Common myeloid progenitor, CD34-positive (primary cell): ENCODE results near the gene TRIM73.
"Not testable (repeated sequence)": the region's sequence is repeated elsewhere in the genome, so short reads cannot be mapped to it uniquely, and the experiment has no call there.

Experiments used
- CTCF ChIA-PET: fragments of 350-600 bp; sonication (Branson Sonifier 250); formaldehyde crosslinking; loops from one replicate; lab custom pipeline; 2021; ENCODE audit warnings: antibody characterized with exemption; lab: Charles Lee
- POLR2A ChIA-PET: fragments of 350-600 bp; sonication (Branson Sonifier 250); formaldehyde crosslinking; loops from one replicate; lab custom pipeline; 2021; ENCODE audit warnings: antibody characterized with exemption; lab: Charles Lee
- DNase-seq, 3 donors: peaks; one replicate each; pipeline versions ENCODE4 v3.0.0 to v3.0.0-alpha.2; 2013
- H3K27ac ChIP-seq, 2 experiments: 1 replicate in 1 of 2; 2 replicates in 1 of 2; pipeline ENCODE4 v1.7.0; 2013; ENCODE audit warnings: inconsistent platforms in 2 of 2, low read length in 2 of 2, mild to moderate bottlenecking in 2 of 2, low read depth in 1 of 2, moderate library complexity in 1 of 2; ENCODE audit not compliant: severe bottlenecking in 2 of 2, insufficient read depth in 1 of 2, poor library complexity in 1 of 2
- H3K27me3 ChIP-seq, 5 experiments: replicated peaks in 2 of 5; 1 replicate in 3 of 5; 2 replicates in 2 of 5; pipeline versions ENCODE4 v1.6.1 to v1.7.0; 2013; ENCODE audit warnings: low read length in 4 of 5, mild to moderate bottlenecking in 2 of 5, moderate library complexity in 2 of 5, inconsistent platforms in 1 of 5; ENCODE audit not compliant: insufficient read depth in 5 of 5, control insufficient read depth in 4 of 5
- H3K36me3 ChIP-seq, 4 experiments: 1 replicate in 2 of 4; 2 replicates in 2 of 4; pipeline versions ENCODE4 v1.6.1 to v1.7.0; 2013; ENCODE audit warnings: low read length in 3 of 4, control low read depth in 1 of 4, mild to moderate bottlenecking in 1 of 4; ENCODE audit not compliant: control insufficient read depth in 4 of 4, insufficient read depth in 4 of 4
- H3K4me1 ChIP-seq, 4 experiments: 1 replicate in 3 of 4; 2 replicates in 1 of 4; pipeline versions ENCODE4 v1.6.1 to v1.7.1; 2013; ENCODE audit warnings: low read length in 3 of 4, mild to moderate bottlenecking in 3 of 4, control low read depth in 1 of 4, inconsistent platforms in 1 of 4, moderate library complexity in 1 of 4; ENCODE audit not compliant: control insufficient read depth in 4 of 4, insufficient read depth in 4 of 4; ENCODE audit errors: control extremely low read depth in 1 of 4
- H3K4me3 ChIP-seq, 7 experiments: 1 replicate in 4 of 7; 2 replicates in 3 of 7; pipeline versions ENCODE4 v1.5.1 to v1.7.0; 2013; ENCODE audit warnings: mild to moderate bottlenecking in 7 of 7, low read length in 6 of 7, moderate library complexity in 6 of 7, inconsistent platforms in 2 of 7, low read depth in 2 of 7, control low read depth in 1 of 7; ENCODE audit not compliant: insufficient read depth in 4 of 7, control insufficient read depth in 1 of 7; ENCODE audit errors: extremely low read depth in 1 of 7
- H3K9me3 ChIP-seq, 5 experiments: 1 replicate in 4 of 5; 2 replicates in 1 of 5; pipeline versions ENCODE4 v1.6.1 to v1.7.1; 2013; ENCODE audit warnings: low read length in 4 of 5, mild to moderate bottlenecking in 2 of 5, inconsistent platforms in 1 of 5, low read depth in 1 of 5, moderate library complexity in 1 of 5; ENCODE audit not compliant: control insufficient read depth in 4 of 5, insufficient read depth in 2 of 5; ENCODE audit errors: control extremely low read depth in 1 of 5
- WGBS: methylation state at CpG from one replicate; pipeline ENCODE4 v1.1.5; 2013; ENCODE audit not compliant: insufficient coverage; 5-methylcytosine and 5-hydroxymethylcytosine counted together

Gene TRIM73

GRCh38 chr7:75374519-75375317 lies 20.7 kb upstream of the TRIM73 start:
- H3K9me3 ChIP-seq, CTCF ChIA-PET, H3K4me3 ChIP-seq, H3K27ac ChIP-seq, POLR2A ChIA-PET, DNase-seq, H3K4me1 ChIP-seq, H3K36me3 ChIP-seq, H3K27me3 ChIP-seq: not testable (repeated sequence)
- WGBS: no CpG with 5 or more reads among the region's 17 CpGs

- H3K36me3 ChIP-seq, CTCF ChIA-PET, H3K27ac ChIP-seq, DNase-seq, H3K4me3 ChIP-seq, H3K9me3 ChIP-seq, H3K27me3 ChIP-seq, H3K4me1 ChIP-seq, POLR2A ChIA-PET: not testable (repeated sequence)
- no CpG with 5 or more reads among the region's 6 CpGs for WGBS
Observed at GRCh38 chr7:75393194-75393593, 2.2 kb upstream of the TRIM73 start.

GRCh38 chr7:75397865-75398264 lies 2.4 kb downstream of the TRIM73 start:
- POLR2A ChIA-PET, DNase-seq, H3K27ac ChIP-seq, H3K36me3 ChIP-seq, H3K9me3 ChIP-seq, H3K4me3 ChIP-seq, CTCF ChIA-PET, H3K27me3 ChIP-seq, H3K4me1 ChIP-seq: not testable (repeated sequence)
- no CpG with 5 or more reads among the region's 2 CpGs for whole genome bisulfite sequencing

DNA sequence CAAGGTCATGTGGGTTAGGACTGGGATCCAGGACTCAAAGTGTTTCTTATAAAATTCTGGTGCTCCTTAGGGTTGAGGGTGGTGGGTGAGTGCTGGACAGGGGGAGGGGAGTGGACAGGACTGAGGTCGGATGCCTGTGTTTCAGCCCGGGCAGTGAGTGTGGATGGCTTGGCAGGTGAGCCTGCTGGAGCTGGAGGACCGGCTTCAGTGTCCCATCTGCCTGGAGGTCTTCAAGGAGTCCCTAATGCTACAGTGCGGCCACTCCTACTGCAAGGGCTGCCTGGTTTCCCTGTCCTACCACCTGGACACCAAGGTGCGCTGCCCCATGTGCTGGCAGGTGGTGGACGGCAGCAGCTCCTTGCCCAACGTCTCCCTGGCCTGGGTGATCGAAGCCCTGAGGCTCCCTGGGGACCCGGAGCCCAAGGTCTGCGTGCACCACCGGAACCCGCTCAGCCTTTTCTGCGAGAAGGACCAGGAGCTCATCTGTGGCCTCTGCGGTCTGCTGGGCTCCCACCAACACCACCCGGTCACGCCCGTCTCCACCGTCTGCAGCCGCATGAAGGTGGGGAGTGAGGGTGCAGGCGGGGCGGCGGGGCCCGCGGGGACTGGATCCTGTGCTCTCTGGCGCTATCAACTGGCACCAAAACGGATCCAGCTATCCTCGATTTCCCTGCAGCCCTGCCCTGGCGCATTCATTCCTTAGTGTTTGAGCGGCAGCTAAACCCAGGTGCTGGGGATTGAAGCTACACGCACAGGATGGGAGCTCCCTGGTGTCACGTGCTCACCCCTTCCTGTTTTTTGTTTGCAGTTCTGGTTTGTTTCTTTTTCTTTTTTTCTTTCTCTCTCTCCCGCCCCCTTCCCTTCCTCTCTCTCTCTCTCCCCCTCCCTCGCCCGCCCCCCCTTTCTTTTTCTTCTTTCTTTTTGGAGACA lies 3.6 kb downstream of the TRIM73 start:
- H3K4me1 ChIP-seq, H3K36me3 ChIP-seq, H3K27me3 ChIP-seq, CTCF ChIA-PET, POLR2A ChIA-PET, H3K27ac ChIP-seq, DNase-seq, H3K9me3 ChIP-seq, H3K4me3 ChIP-seq: not testable (repeated sequence)
- no CpG with 5 or more reads among the region's 34 CpGs for WGBS

DNA sequence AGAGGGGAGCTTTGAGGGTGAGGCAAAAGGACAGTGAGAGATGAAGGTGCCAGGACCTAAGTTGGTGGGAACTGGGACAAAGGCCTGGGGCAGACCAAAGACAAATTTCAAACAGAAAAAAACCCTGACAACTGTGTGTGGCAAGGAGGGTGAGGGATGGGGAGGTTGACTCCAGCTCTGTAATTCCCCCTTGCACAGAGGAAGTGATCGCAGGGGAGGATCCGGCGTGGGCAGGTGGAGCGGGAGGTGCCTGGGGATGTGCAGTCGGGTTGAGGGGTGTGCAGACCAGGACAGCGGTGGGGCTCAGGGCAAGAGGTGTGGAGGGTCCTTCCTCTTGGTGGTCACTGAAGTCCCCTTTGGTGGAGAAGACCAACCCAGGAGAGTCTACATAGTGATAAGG lies 5.1 kb downstream of the TRIM73 start:
- H3K27ac ChIP-seq, DNase-seq, H3K4me1 ChIP-seq, H3K9me3 ChIP-seq, H3K27me3 ChIP-seq, H3K36me3 ChIP-seq, CTCF ChIA-PET, POLR2A ChIA-PET, H3K4me3 ChIP-seq: not testable (repeated sequence)
- no CpG with 5 or more reads among the region's 6 CpGs for WGBS

- H3K27me3 ChIP-seq, CTCF ChIA-PET, H3K9me3 ChIP-seq, POLR2A ChIA-PET, H3K27ac ChIP-seq, H3K4me3 ChIP-seq, H3K4me1 ChIP-seq, H3K36me3 ChIP-seq, DNase-seq: not testable (repeated sequence)
- WGBS: no CpG with 5 or more reads among the region's 28 CpGs
Observed at GRCh38 chr7:75403455-75404443, 8.3 kb downstream of the TRIM73 start.
